GM23248 (cell line): ENCODE data around the gene ADISSP. TPM values are rescaled to one million over a fixed set of nuclear protein-coding genes. Genes with fewer than 3 reads are reported as not detected.

Experiments
- DNase-seq: peaks from one replicate; pipeline ENCODE4 v3.0.0-alpha.2; 2015
- H2AFZ ChIP-seq: fragments of 200-600 bp; sonication (generic); 2 replicates; pipeline ENCODE4 v1.6.1; 2016; ENCODE audit warnings: antibody characterized with exemption
- H3F3A ChIP-seq: fragments of 200-600 bp; sonication (generic); 2 replicates; pipeline ENCODE4 v1.6.1; 2016; ENCODE audit warnings: mild to moderate bottlenecking, antibody characterized with exemption, mixed run types; ENCODE audit not compliant: insufficient read depth
- H3K27ac ChIP-seq: fragments of 200-600 bp; sonication (generic); 2 replicates; pipeline ENCODE4 v1.5.1; 2016; ENCODE audit warnings: mild to moderate bottlenecking
- H3K27me3 ChIP-seq: fragments of 200-600 bp; sonication (generic); replicated peaks from 2 replicates; pipeline ENCODE4 v1.6.1; 2016; ENCODE audit warnings: mild to moderate bottlenecking; ENCODE audit not compliant: insufficient read depth
- H3K36me3 ChIP-seq: fragments of 200-600 bp; sonication (generic); 2 replicates; pipeline ENCODE4 v1.6.1; 2016; ENCODE audit warnings: low read depth, mild to moderate bottlenecking
- H3K4me1 ChIP-seq: fragments of 200-600 bp; sonication (generic); 2 replicates; pipeline ENCODE4 v1.6.1; 2016; ENCODE audit warnings: mild to moderate bottlenecking; ENCODE audit not compliant: insufficient read depth
- H3K4me2 ChIP-seq: fragments of 200-600 bp; sonication (generic); one replicate; pipeline ENCODE4 v1.6.1; 2016; ENCODE audit warnings: mild to moderate bottlenecking; ENCODE audit not compliant: unreplicated experiment
- H3K4me3 ChIP-seq: fragments of 200-600 bp; sonication (generic); 2 replicates; pipeline ENCODE4 v1.5.1; 2016; ENCODE audit warnings: mild to moderate bottlenecking
- H3K79me2 ChIP-seq: fragments of 200-600 bp; sonication (generic); 2 replicates; pipeline ENCODE4 v1.6.1; 2016; ENCODE audit warnings: mild to moderate bottlenecking; ENCODE audit not compliant: insufficient read depth
- H3K9ac ChIP-seq: fragments of 200-600 bp; sonication (generic); 2 replicates; pipeline ENCODE4 v1.6.1; 2016; ENCODE audit warnings: mild to moderate bottlenecking
- H3K9me2 ChIP-seq: fragments of 200-600 bp; sonication (generic); 2 replicates; pipeline ENCODE4 v1.6.1; 2016; ENCODE audit warnings: mixed run types, mild to moderate bottlenecking, moderate library complexity; ENCODE audit not compliant: insufficient read depth
- H3K9me3 ChIP-seq: fragments of 200-600 bp; sonication (generic); one replicate; pipeline ENCODE4 v1.6.1; 2017; ENCODE audit warnings: low read depth
- H4K20me1 ChIP-seq: fragments of 200-600 bp; sonication (generic); 2 replicates; pipeline ENCODE4 v1.6.0; 2016; ENCODE audit not compliant: insufficient read depth
- EZH2 ChIP-seq: fragments of 200-600 bp; sonication (generic); IDR thresholded peaks from 2 replicates; pipeline ENCODE4 v1.6.1; 2018; ENCODE audit warnings: antibody characterized with exemption, mild to moderate bottlenecking; ENCODE audit not compliant: insufficient read depth, poor library complexity, severe bottlenecking
- EZH2phosphoT487 ChIP-seq: fragments of 200-600 bp; sonication (generic); IDR thresholded peaks from 2 replicates; pipeline ENCODE4 v1.6.1; 2018; ENCODE audit warnings: antibody characterized with exemption, moderate library complexity, mild to moderate bottlenecking, low read depth; ENCODE audit not compliant: insufficient read depth
- WGBS, 2 experiments: methylation state at CpG; one replicate each; pipeline ENCODE4 v1.1.6; 2015 to 2017; ENCODE audit warnings: low lambda C conversion rate in 2 of 2, low coverage in 1 of 2; ENCODE audit errors: missing lambda C conversion rate in 2 of 2; 5-methylcytosine and 5-hydroxymethylcytosine counted together
- in situ Hi-C: fragments of 300-500 bp; cut with MboI; formaldehyde crosslinking; loops from 2 replicates; pipeline ENCODE4 v1.15.0; 2020
- polyA plus RNA-seq: library from polyadenylated mRNA; unstranded; fragments of >200 nt; fragmentation: Nextera tagmentation; extraction: Ambion mirVana; gene quantifications from 2 replicates; pipeline ENCODE4 v1.2.1, GENCODE V29; 2016
- total RNA-seq: library from RNA; depleted of rRNA; stranded (reverse); fragments of >200 nt; shearing (Covaris generic); gene quantifications from 2 replicates; pipeline ENCODE4 v1.2.3, GENCODE V29; 2014

The ADISSP gene
- total and polyA plus RNA-seq, 2 experiments from 2014 or later, result 44.9 to 65.4 TPM

- no peaks in the 10 kb centered on the region for H3K9me3 ChIP-seq
- H3K27ac ChIP-seq, result no peak overlapping the region
- H2AFZ ChIP-seq, result no peak overlapping the region
- no peak overlapping the region for H3K4me3 ChIP-seq
- in situ Hi-C loops, result no loop called here
- DNase-seq, result no peak
- H3K79me2 ChIP-seq, result peaks cover 15% of the 10 kb centered on the region; the same call in 1 of the 2 replicates
- H3K9me2 ChIP-seq, result no peaks in the 10 kb centered on the region
- no peaks in the 10 kb centered on the region for H3K27me3 ChIP-seq
- peaks cover 39% of the 10 kb centered on the region for H3F3A ChIP-seq
- 83 to 96% methylated on average over 11 of the region's 11 CpGs for WGBS, 2 experiments
- H3K36me3 ChIP-seq, result no peaks in the 10 kb centered on the region; the same call in 1 of the 2 replicates
- peaks cover 38% of the 10 kb centered on the region for H3K4me1 ChIP-seq
- TF ChIP-seq EZH2phosphoT487 (no peak), EZH2 (no peak)
- no peak overlapping the region for H3K4me2 ChIP-seq
- H4K20me1 ChIP-seq, result no peaks in the 10 kb centered on the region
- H3K9ac ChIP-seq, result 0 out of 2 replicates have a peak overlapping the region, but pooled peaks have one; percentile 89
Observed at GRCh38 chr20:3804781-3805180, 37.2 kb upstream of the ADISSP start.

GRCh38 chr20:3804254-3804751, 36.8 kb upstream of the ADISSP start:
- TF ChIP-seq EZH2phosphoT487 (no peak), EZH2 (no peak)
- H3K9ac ChIP-seq, result no peak overlapping the region
- no peak overlapping the region for H3K27ac ChIP-seq
- DNase-seq, result no peak
- no peak overlapping the region for H3K4me3 ChIP-seq
- no peaks in the 10 kb centered on the region for H3K27me3 ChIP-seq
- H3K9me3 ChIP-seq, result no peaks in the 10 kb centered on the region
- in situ Hi-C loops, result no loop called here
- 77 to 87% methylated on average over 9 to 11 of the region's 11 CpGs for WGBS, 2 experiments
- no peaks in the 10 kb centered on the region for H3K9me2 ChIP-seq
- H4K20me1 ChIP-seq, result no peaks in the 10 kb centered on the region
- no peaks in the 10 kb centered on the region; the same call in 1 of the 2 replicates for H3K36me3 ChIP-seq
- H3K79me2 ChIP-seq, result peaks cover 17% of the 10 kb centered on the region
- no peak overlapping the region for H3K4me2 ChIP-seq
- H3F3A ChIP-seq, result peaks cover 36% of the 10 kb centered on the region
- peaks cover 36% of the 10 kb centered on the region for H3K4me1 ChIP-seq
- H2AFZ ChIP-seq, result no peak overlapping the region

DNA sequence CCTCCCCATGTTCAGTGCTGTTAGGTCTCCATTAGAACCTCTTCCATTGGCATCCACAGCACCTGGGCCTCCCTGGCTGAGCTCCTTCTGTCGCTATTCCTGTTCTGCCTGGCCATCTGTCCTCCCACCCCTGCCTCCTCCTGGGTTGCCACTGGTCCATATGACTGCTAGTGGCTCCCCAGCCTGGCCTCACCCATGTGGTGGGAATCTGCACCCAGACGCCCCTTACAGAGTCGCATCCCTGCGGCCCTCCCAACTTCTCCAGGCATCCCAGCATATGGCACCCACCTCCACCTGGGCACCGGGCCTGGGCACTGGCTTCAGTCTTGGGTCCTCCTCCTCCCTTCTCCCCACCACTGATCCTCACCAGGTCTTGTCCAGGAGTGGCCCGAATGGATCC, 36.3 kb upstream of the ADISSP start:
- no peaks in the 10 kb centered on the region for H3K9me2 ChIP-seq
- no peak overlapping the region for H3K9ac ChIP-seq
- peaks cover 20% of the 10 kb centered on the region for H3K79me2 ChIP-seq
- WGBS, 2 experiments, result 73 to 80% methylated on average over 6 of the region's 6 CpGs
- H3F3A ChIP-seq, result peaks cover 35% of the 10 kb centered on the region
- in situ Hi-C loops, result no loop called here
- H3K4me3 ChIP-seq, result no peak overlapping the region
- no peak overlapping the region for H2AFZ ChIP-seq
- no peak overlapping the region for H3K4me2 ChIP-seq
- no peaks in the 10 kb centered on the region for H3K27me3 ChIP-seq
- no peak overlapping the region for H3K27ac ChIP-seq
- no peaks in the 10 kb centered on the region for H3K9me3 ChIP-seq
- H3K36me3 ChIP-seq, result no peaks in the 10 kb centered on the region; the same call in 1 of the 2 replicates
- H4K20me1 ChIP-seq, result no peaks in the 10 kb centered on the region
- TF ChIP-seq EZH2 (no peak), EZH2phosphoT487 (no peak)
- no peak for DNase-seq
- peaks cover 36% of the 10 kb centered on the region for H3K4me1 ChIP-seq

DNA sequence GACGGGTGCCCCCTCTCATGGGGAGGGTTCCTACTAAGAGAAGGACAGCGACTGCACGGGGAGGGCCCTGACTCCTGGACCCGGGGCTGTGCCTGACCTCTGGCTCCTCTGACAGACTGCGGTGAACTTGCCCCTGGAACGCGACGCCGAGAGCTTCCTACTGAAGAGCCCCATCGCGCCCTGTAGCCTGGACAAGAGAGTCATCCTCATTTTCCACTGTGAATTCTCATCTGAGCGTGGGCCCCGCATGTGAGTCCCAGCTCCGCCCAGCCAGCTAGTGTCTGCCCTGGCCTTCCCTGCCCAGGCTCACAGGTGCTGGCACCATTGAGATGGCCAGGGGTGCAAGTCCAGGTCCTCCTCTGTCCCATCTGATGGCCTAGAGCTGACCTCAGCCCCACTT, 35.7 kb upstream of the ADISSP start:
- Histone ChIP-seq H3K9ac (no peak overlapping the region), H3K27me3 (no peaks in the 10 kb centered on the region), H3K36me3 (no peaks in the 10 kb centered on the region; the same call in 1 of the 2 replicates), H3K27ac (no peak overlapping the region), H3K4me3 (no peak overlapping the region), H3F3A (peaks cover 29% of the 10 kb centered on the region), H3K4me2 (no peak overlapping the region), H3K4me1 (peaks cover 33% of the 10 kb centered on the region), H2AFZ (no peak overlapping the region), H3K9me2 (no peaks in the 10 kb centered on the region), H3K9me3 (no peaks in the 10 kb centered on the region), H4K20me1 (no peaks in the 10 kb centered on the region), H3K79me2 (peaks cover 21% of the 10 kb centered on the region)
- WGBS, 2 experiments, result 87 to 92% methylated on average over 14 of the region's 14 CpGs
- DNase-seq, result no peak
- TF ChIP-seq EZH2phosphoT487 (no peak), EZH2 (no peak)
- in situ Hi-C loops, result no loop called here
